Right ventricle myocardium inferior (tissue), 1 donor: ENCODE measurements around the gene TASP1. TPM values are rescaled to one million over a fixed set of nuclear protein-coding genes. Genes with fewer than 3 reads are reported as not detected.
"Not testable (repeated sequence)": the region's sequence is repeated elsewhere in the genome, so short reads cannot be mapped to it uniquely, and the experiment has no call there.

Source experiments
- ATAC-seq: fragments of 200-7000 bp; cut with Tn5 transposase; one replicate; pipeline ENCODE4 v1.9.1; 2020; ENCODE audit warnings: mild to moderate bottlenecking, moderate library complexity
- DNase-seq: peaks from one replicate; pipeline ENCODE4 v3.0.0; 2021; ENCODE audit errors: missing footprints
- intact Hi-C: fragments of 100-400 bp; cut with DNase I; formaldehyde crosslinking; loops from one replicate; pipeline ENCODE4 v1.11.0; 2022
- total RNA-seq: library from RNA; stranded (reverse); fragmentation: NEBNext Ultra II Directional; extraction: Animal tissue kit (Norgen Biotek cat#: 25700); gene quantifications from one replicate; pipeline ENCODE4 v1.2.1, GENCODE V29; 2021
- donor health status: DM: no; HTN: yes; CAD: no; lungs with severe emphysema.

The TASP1 gene
- total RNA-seq, 1 donor from 2014 or later = 4.3 TPM

GRCh38 chr20:13656721-13657368 is 18.1 kb upstream of the TASP1 start:
- ATAC-seq = no peak
- no peak for DNase-seq
- intact Hi-C loops = no loop called here

GRCh38 chr20:13654463-13655023 is 15.8 kb upstream of the TASP1 start:
- ATAC-seq (no peak), DNase-seq (no peak)
- intact Hi-C loops = no loop called here

- ATAC-seq (no peak), DNase-seq (no peak)
- intact Hi-C loops = no loop called here
Measured at GRCh38 chr20:13650474-13650873, 11.7 kb upstream of the TASP1 start.

- ATAC-seq = peak; percentile 55
- intact Hi-C loops = no loop called here
- DNase-seq = no peak
Measured at GRCh38 chr20:13648291-13649228, 9.8 kb upstream of the TASP1 start.

- DNase-seq (no peak), ATAC-seq (no peak)
- intact Hi-C loops = no loop called here
Measured at GRCh38 chr20:13644010-13644409, 5.3 kb upstream of the TASP1 start.

- no peak for DNase-seq
- ATAC-seq = no peak
- intact Hi-C loops = no loop called here
Measured at GRCh38 chr20:13639150-13639497, 392 bp upstream of the TASP1 start.

GRCh38 chr20:13638162-13638495 is 603 bp downstream of the TASP1 start:
- DNase-seq (no peak), ATAC-seq (no peak)
- intact Hi-C loops = no loop called here

- intact Hi-C loops = no loop called here
- ATAC-seq = no peak
- no peak for DNase-seq
Measured at GRCh38 chr20:13632431-13632830, 6.3 kb downstream of the TASP1 start.

GRCh38 chr20:13627525-13627924 is 11.2 kb downstream of the TASP1 start:
- DNase-seq, intact Hi-C loops, ATAC-seq: not testable (repeated sequence)

GRCh38 chr20:13626724-13627123 is 12.0 kb downstream of the TASP1 start:
- intact Hi-C loops = no loop called here
- no peak for ATAC-seq
- DNase-seq = no peak

GRCh38 chr20:13625304-13625979 is 13.3 kb downstream of the TASP1 start:
- intact Hi-C loops = no loop called here
- ATAC-seq (no peak), DNase-seq (no peak)

- intact Hi-C loops, ATAC-seq, DNase-seq: not testable (repeated sequence)
Measured at GRCh38 chr20:13619415-13619814, 19.3 kb downstream of the TASP1 start.

GRCh38 chr20:13618456-13618855 is 20.3 kb downstream of the TASP1 start:
- ATAC-seq, intact Hi-C loops: not testable (repeated sequence)

GRCh38 chr20:13617585-13617984 is 21.1 kb downstream of the TASP1 start:
- ATAC-seq, DNase-seq, intact Hi-C loops: not testable (repeated sequence)

More at GRCh38 chr20:13618456-13618855, 20.3 kb downstream of the TASP1 start:
- DNase-seq = not testable (repeated sequence)

- intact Hi-C loops, ATAC-seq, DNase-seq: not testable (repeated sequence)
Measured at GRCh38 chr20:13616713-13617112, 22.0 kb downstream of the TASP1 start.

- intact Hi-C loops = no loop called here
- ATAC-seq (no peak), DNase-seq (no peak)
Measured at GRCh38 chr20:13613917-13614316, 24.8 kb downstream of the TASP1 start.

GRCh38 chr20:13611611-13612125 is 27.1 kb downstream of the TASP1 start:
- intact Hi-C loops = no loop called here

GRCh38 chr20:13610184-13610583 is 28.5 kb downstream of the TASP1 start:
- no peak for DNase-seq
- ATAC-seq = no peak
- intact Hi-C loops = no loop called here

More at GRCh38 chr20:13611611-13612125, 27.1 kb downstream of the TASP1 start:
- DNase-seq (no peak), ATAC-seq (no peak)

- intact Hi-C loops = no loop called here
- no peak for ATAC-seq
- DNase-seq = no peak
Measured at GRCh38 chr20:13608066-13608465, 30.7 kb downstream of the TASP1 start.
